MM.1S (cell line): ENCODE results near the gene SDCBP2.

ENCODE experiments used
- DNase-seq: peaks from one replicate; pipeline ENCODE4 v3.0.0-alpha.2; 2015
- H2AFZ ChIP-seq: fragments of 300-600 bp; sonication (generic); 2 replicates; pipeline ENCODE4 v1.6.0; 2016; ENCODE audit warnings: antibody characterized with exemption, low read length
- H3F3A ChIP-seq: fragments of 300-600 bp; sonication (generic); 2 replicates; pipeline ENCODE4 v1.6.1; 2016; ENCODE audit warnings: mild to moderate bottlenecking, antibody characterized with exemption, low read length, moderate library complexity, mixed read lengths; ENCODE audit not compliant: insufficient read depth
- H3K27ac ChIP-seq: fragments of 300-600 bp; sonication (generic); 2 replicates; pipeline ENCODE4 v1.5.1; 2016; ENCODE audit warnings: mild to moderate bottlenecking, low read length
- H3K27me3 ChIP-seq: fragments of 300-600 bp; sonication (generic); replicated peaks from 2 replicates; pipeline ENCODE4 v1.6.0; 2016; ENCODE audit warnings: low read length; ENCODE audit not compliant: insufficient read depth
- H3K36me3 ChIP-seq: fragments of 300-600 bp; sonication (generic); replicated peaks from 2 replicates; pipeline ENCODE4 v1.6.1; 2016; ENCODE audit warnings: mild to moderate bottlenecking, low read length, mixed read lengths; ENCODE audit not compliant: insufficient read depth
- H3K4me1 ChIP-seq: fragments of 300-600 bp; sonication (generic); 2 replicates; pipeline ENCODE4 v1.6.1; 2016; ENCODE audit warnings: low read length, mixed read lengths
- H3K4me2 ChIP-seq: fragments of 300-600 bp; sonication (generic); 2 replicates; pipeline ENCODE4 v1.6.0; 2016; ENCODE audit warnings: low read depth, low read length
- H3K4me3 ChIP-seq: fragments of 300-600 bp; sonication (generic); 2 replicates; pipeline ENCODE4 v1.5.1; 2016; ENCODE audit warnings: low read length, mixed read lengths
- H3K79me2 ChIP-seq: fragments of 300-600 bp; sonication (generic); 2 replicates; pipeline ENCODE4 v1.6.1; 2016; ENCODE audit warnings: mixed run types, low read length, mixed read lengths
- H3K9ac ChIP-seq: fragments of 300-600 bp; sonication (generic); 2 replicates; pipeline ENCODE4 v1.6.1; 2016; ENCODE audit warnings: low read length, mixed read lengths
- H3K9me2 ChIP-seq: fragments of 300-600 bp; sonication (generic); replicated peaks from 2 replicates; pipeline ENCODE4 v1.6.1; 2016; ENCODE audit warnings: mild to moderate bottlenecking, low read length, mixed read lengths; ENCODE audit not compliant: insufficient read depth
- H3K9me3 ChIP-seq: fragments of 300-600 bp; sonication (generic); replicated peaks from 2 replicates; pipeline ENCODE4 v1.6.1; 2016; ENCODE audit warnings: mild to moderate bottlenecking, low read length, mixed read lengths; ENCODE audit not compliant: insufficient read depth
- H4K20me1 ChIP-seq: fragments of 300-600 bp; sonication (generic); 2 replicates; pipeline ENCODE4 v1.6.1; 2016; ENCODE audit warnings: mild to moderate bottlenecking, low read length, moderate library complexity, mixed read lengths; ENCODE audit not compliant: insufficient read depth
- EZH2 ChIP-seq: fragments of 300-600 bp; sonication (generic); optimal IDR thresholded peaks from 2 replicates; pipeline ENCODE3; 2017; ENCODE audit warnings: low read depth, mild to moderate bottlenecking, antibody characterized with exemption, low read length, mixed read lengths
- EZH2phosphoT487 ChIP-seq: fragments of 300-600 bp; sonication (generic); IDR thresholded peaks from 2 replicates; pipeline ENCODE4 v1.6.1; 2018; ENCODE audit warnings: antibody characterized with exemption, low read length
- TF ChIP-seq, protein P1 (sequence below): fragments of 300-600 bp; sonication (generic); IDR thresholded peaks from 2 replicates; pipeline ENCODE4 v1.5.1; 2016; ENCODE audit warnings: antibody characterized with exemption, low read length, mixed read lengths

The SDCBP2 gene

DNA sequence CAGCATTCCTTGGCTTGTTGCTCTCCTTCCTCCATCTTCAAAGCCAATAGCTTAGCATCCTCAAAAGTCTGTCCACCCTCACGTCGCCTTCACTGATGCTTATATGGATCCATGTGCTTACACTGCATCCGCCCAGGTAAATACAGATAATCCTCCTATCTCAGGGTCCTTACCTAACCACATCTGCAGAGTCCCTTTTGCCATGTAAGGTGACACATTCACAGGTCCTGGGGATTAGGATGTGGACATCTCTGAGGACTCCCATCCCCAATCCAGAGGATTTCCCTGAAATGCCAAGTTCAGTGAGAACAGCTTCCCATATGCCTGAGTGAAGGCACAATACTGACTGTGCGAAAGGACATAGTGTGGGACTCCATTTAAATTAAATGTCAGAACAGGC is 38.5 kb upstream of the SDCBP2 start:
- Histone ChIP-seq H4K20me1 (no peaks in the 10 kb centered on the region), H2AFZ (no peak overlapping the region), H3K36me3 (no peaks in the 10 kb centered on the region), H3F3A (no peaks in the 10 kb centered on the region), H3K27ac (no peak overlapping the region), H3K79me2 (0 out of 2 replicates have a peak, but pooled peaks cover 8% of the 10 kb centered on the region), H3K4me1 (0 out of 2 replicates have a peak, but pooled peaks cover 3% of the 10 kb centered on the region), H3K9me2 (no peaks in the 10 kb centered on the region), H3K9ac (no peak overlapping the region), H3K27me3 (no peaks in the 10 kb centered on the region), H3K9me3 (no peaks in the 10 kb centered on the region), H3K4me2 (no peak overlapping the region), H3K4me3 (no peak overlapping the region)
- TF ChIP-seq EZH2phosphoT487 (no peak), EZH2 (no peak)
- TF ChIP-seq, protein P1, sequence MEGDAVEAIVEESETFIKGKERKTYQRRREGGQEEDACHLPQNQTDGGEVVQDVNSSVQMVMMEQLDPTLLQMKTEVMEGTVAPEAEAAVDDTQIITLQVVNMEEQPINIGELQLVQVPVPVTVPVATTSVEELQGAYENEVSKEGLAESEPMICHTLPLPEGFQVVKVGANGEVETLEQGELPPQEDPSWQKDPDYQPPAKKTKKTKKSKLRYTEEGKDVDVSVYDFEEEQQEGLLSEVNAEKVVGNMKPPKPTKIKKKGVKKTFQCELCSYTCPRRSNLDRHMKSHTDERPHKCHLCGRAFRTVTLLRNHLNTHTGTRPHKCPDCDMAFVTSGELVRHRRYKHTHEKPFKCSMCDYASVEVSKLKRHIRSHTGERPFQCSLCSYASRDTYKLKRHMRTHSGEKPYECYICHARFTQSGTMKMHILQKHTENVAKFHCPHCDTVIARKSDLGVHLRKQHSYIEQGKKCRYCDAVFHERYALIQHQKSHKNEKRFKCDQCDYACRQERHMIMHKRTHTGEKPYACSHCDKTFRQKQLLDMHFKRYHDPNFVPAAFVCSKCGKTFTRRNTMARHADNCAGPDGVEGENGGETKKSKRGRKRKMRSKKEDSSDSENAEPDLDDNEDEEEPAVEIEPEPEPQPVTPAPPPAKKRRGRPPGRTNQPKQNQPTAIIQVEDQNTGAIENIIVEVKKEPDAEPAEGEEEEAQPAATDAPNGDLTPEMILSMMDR, result no peak
- DNase-seq, result no peak

DNA sequence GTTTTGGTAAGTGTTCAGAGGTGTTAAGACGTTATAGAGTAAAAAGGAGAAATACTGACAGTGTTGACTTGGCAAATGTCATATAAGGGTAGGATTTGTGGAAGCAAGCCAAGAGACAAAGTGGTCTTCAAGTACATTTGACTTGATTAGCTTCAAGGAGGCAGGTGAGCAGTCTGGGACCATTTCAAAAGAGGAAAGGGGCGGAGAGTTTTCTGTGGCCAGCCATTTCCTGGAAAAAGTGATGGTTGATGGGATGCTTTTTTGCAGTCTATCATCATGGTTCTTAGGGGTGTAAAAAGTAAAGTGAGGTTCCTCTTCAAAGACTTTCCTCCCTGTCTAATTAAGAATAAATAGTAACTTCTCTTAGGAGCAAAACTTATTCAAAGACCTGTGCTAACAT is 35.2 kb upstream of the SDCBP2 start:
- Histone ChIP-seq H3K4me1 (0 out of 2 replicates have a peak, but pooled peaks cover 3% of the 10 kb centered on the region), H3K9me2 (no peaks in the 10 kb centered on the region), H3F3A (no peaks in the 10 kb centered on the region), H3K27ac (no peak overlapping the region), H3K4me2 (no peak overlapping the region), H2AFZ (no peak overlapping the region), H3K79me2 (peaks cover 11% of the 10 kb centered on the region; the same call in 1 of the 2 replicates), H3K36me3 (no peaks in the 10 kb centered on the region), H3K9ac (no peak overlapping the region), H3K9me3 (no peaks in the 10 kb centered on the region), H3K4me3 (no peak overlapping the region), H3K27me3 (no peaks in the 10 kb centered on the region), H4K20me1 (no peaks in the 10 kb centered on the region)
- no peak for TF ChIP-seq EZH2
- TF ChIP-seq EZH2phosphoT487, result no peak
- TF ChIP-seq, protein P1, result no peak
- DNase-seq, result no peak

DNA sequence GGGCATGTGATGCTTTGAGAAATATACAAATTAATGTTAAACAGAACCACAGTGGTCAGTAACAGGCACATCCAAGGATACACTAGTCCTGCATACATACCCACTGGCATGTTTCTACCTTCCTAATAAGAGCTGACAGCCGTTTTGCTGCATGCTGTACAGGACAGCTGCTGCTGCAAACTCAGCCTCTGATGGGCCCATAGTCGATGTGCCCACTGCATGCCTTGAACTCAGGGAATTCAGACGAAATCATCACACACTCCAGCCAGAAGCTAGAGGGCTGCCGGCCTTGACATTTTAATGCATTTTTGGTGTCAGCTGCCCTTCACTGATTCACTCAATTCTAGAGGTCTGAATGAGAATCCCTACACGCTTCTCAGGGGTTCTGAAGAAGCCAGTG is 34.6 kb upstream of the SDCBP2 start:
- 0 out of 2 replicates have a peak, but pooled peaks cover 3% of the 10 kb centered on the region for H3K4me1 ChIP-seq
- H4K20me1 ChIP-seq, result no peaks in the 10 kb centered on the region
- H3K4me2 ChIP-seq, result no peak overlapping the region
- H3F3A ChIP-seq, result no peaks in the 10 kb centered on the region
- peaks cover 15% of the 10 kb centered on the region for H3K79me2 ChIP-seq
- H3K9ac ChIP-seq, result no peak overlapping the region
- no peaks in the 10 kb centered on the region for H3K27me3 ChIP-seq
- no peak for TF ChIP-seq EZH2phosphoT487
- TF ChIP-seq, protein P1, result no peak
- TF ChIP-seq EZH2, result no peak
- H3K4me3 ChIP-seq, result no peak overlapping the region
- no peaks in the 10 kb centered on the region for H3K9me3 ChIP-seq
- no peak overlapping the region for H3K27ac ChIP-seq
- H2AFZ ChIP-seq, result no peak overlapping the region
- no peak for DNase-seq
- no peaks in the 10 kb centered on the region for H3K9me2 ChIP-seq
- no peaks in the 10 kb centered on the region for H3K36me3 ChIP-seq
